Lower lobe of right lung (tissue), 2 donors: Measurements from ENCODE around the gene SSTR3. TPM values are rescaled to one million over a fixed set of nuclear protein-coding genes. Genes with fewer than 3 reads are reported as not detected.

Experiments
- ATAC-seq, 2 donors: fragments of 200-7000 bp; cut with Tn5 transposase; one replicate each; pipeline ENCODE4 v1.9.1; 2020 to 2022; ENCODE audit warnings: mild to moderate bottlenecking in 2 of 2, moderate library complexity in 2 of 2
- DNase-seq: peaks from one replicate; pipeline ENCODE4 v3.0.0-alpha.2; 2020
- H3K27ac ChIP-seq: fragments of 200-600 bp; one replicate; pipeline ENCODE4 v1.8.0; 2022
- H3K27me3 ChIP-seq: fragments of 200-600 bp; one replicate; pipeline ENCODE4 v1.8.0; 2022; ENCODE audit warnings: low read depth
- H3K36me3 ChIP-seq: fragments of 200-600 bp; one replicate; pipeline ENCODE4 v1.8.0; 2022; ENCODE audit warnings: mild to moderate bottlenecking
- H3K4me1 ChIP-seq: fragments of 200-600 bp; one replicate; pipeline ENCODE4 v1.8.0; 2022
- H3K4me3 ChIP-seq: fragments of 200-600 bp; one replicate; pipeline ENCODE4 v1.8.0; 2022; ENCODE audit warnings: mild to moderate bottlenecking
- H3K9me3 ChIP-seq: fragments of 200-600 bp; one replicate; pipeline ENCODE4 v1.8.0; 2022
- intact Hi-C: fragments of 100-400 bp; cut with DNase I; formaldehyde crosslinking; loops from one replicate; pipeline ENCODE4 v1.11.0; 2022
- total RNA-seq: library from RNA; stranded (reverse); fragmentation: NEBNext Ultra II Directional; extraction: Animal tissue kit (Norgen Biotek cat#: 25700); gene quantifications from one replicate; pipeline ENCODE4 v1.2.1, GENCODE V29; 2021
- TF ChIP-seq, protein P1 (sequence below): fragments of 200-600 bp; IDR thresholded peaks from one replicate; pipeline ENCODE4 v1.8.0; 2022; ENCODE audit warnings: antibody characterized with exemption, mild to moderate bottlenecking
- donor health status: DM: no; HTN: yes; CAD: no; lungs with severe emphysema.

SSTR3 gene
- total RNA-seq, 1 donor from 2014 or later = not detected

DNA sequence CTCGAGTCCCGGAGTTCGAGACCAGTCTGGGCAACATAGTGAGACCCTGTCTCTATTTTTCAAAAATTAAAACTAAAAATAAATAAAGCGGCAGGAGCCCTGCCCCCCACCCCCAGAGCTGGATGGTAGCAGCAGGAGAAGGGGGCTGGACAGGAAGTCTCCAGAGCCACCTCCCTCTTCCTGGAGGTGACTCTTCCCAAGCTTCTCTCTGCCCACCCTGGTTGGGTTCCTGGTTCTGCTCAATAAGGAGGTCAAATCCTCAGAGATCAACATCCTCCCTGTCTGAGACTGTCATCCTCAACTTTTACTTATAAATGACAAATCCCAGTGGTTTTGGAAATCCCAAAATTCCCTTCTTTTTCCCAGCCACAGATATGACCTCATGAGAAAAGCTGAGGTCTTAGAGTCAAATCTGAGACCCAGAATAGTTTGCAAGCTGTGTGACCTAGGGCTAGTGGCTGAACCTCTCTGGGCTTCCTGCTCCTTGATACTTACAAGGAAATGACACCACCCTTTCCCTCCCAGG, 25.2 kb downstream of the SSTR3 start:
- peak overlapping the region; percentile 51 for H3K4me3 ChIP-seq
- peak overlapping the region; percentile 87 for H3K27ac ChIP-seq
- H3K36me3 ChIP-seq = peaks cover 1% of the 10 kb centered on the region
- ATAC-seq = no peak
- intact Hi-C loops = no loop called here
- peak; percentile 34 for DNase-seq
- H3K4me1 ChIP-seq = peaks cover 56% of the 10 kb centered on the region
- no peaks in the 10 kb centered on the region for H3K27me3 ChIP-seq
- H3K9me3 ChIP-seq = no peaks in the 10 kb centered on the region
- TF ChIP-seq, protein P1, sequence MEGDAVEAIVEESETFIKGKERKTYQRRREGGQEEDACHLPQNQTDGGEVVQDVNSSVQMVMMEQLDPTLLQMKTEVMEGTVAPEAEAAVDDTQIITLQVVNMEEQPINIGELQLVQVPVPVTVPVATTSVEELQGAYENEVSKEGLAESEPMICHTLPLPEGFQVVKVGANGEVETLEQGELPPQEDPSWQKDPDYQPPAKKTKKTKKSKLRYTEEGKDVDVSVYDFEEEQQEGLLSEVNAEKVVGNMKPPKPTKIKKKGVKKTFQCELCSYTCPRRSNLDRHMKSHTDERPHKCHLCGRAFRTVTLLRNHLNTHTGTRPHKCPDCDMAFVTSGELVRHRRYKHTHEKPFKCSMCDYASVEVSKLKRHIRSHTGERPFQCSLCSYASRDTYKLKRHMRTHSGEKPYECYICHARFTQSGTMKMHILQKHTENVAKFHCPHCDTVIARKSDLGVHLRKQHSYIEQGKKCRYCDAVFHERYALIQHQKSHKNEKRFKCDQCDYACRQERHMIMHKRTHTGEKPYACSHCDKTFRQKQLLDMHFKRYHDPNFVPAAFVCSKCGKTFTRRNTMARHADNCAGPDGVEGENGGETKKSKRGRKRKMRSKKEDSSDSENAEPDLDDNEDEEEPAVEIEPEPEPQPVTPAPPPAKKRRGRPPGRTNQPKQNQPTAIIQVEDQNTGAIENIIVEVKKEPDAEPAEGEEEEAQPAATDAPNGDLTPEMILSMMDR = no peak

DNA sequence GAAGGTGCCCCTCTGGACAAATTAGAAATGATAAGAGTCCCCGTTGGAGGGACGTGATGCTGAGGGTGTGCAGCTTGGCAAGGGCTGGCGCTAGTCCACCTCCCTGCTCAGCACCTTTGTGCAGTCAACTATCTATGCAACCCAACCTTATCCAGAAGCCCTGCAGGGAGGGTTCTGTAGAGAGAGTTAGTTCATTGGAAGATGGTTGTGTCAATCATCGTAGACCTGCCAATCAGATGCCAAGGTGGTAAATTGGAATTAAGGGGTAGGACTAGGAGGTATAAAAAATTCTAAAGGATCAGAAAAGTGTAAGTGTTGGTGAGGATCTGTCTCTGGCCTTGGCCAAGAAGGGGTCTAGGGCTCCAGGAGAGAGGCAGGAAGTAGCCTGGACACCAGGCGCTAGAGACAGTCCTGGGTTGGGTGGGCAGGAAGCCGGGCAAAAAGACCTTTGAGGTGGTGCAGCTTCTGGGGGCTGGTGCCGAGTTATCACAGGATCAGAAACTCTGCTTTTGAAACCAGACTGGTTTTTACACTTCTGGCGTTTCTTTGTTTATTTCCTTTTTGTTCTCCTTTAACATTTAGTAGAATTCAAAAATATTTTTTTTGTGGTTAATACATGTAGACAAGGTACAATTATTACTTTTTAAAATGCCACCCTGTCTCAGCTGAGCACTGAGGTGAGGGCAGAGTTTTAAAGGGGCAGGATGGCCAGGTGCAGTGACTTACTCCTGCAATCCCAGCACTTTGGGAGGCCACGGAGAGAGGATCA, 25.9 kb downstream of the SSTR3 start:
- H3K27ac ChIP-seq = peak overlapping the region; percentile 87
- intact Hi-C loops = no loop called here
- peaks cover 7% of the 10 kb centered on the region for H3K36me3 ChIP-seq
- H3K4me3 ChIP-seq = peak overlapping the region; percentile 51
- ATAC-seq (peak; percentile 18 to 54), DNase-seq (peak; percentile 26)
- peaks cover 56% of the 10 kb centered on the region for H3K4me1 ChIP-seq
- H3K9me3 ChIP-seq = no peaks in the 10 kb centered on the region
- H3K27me3 ChIP-seq = no peaks in the 10 kb centered on the region
- TF ChIP-seq, protein P1 = no peak

DNA sequence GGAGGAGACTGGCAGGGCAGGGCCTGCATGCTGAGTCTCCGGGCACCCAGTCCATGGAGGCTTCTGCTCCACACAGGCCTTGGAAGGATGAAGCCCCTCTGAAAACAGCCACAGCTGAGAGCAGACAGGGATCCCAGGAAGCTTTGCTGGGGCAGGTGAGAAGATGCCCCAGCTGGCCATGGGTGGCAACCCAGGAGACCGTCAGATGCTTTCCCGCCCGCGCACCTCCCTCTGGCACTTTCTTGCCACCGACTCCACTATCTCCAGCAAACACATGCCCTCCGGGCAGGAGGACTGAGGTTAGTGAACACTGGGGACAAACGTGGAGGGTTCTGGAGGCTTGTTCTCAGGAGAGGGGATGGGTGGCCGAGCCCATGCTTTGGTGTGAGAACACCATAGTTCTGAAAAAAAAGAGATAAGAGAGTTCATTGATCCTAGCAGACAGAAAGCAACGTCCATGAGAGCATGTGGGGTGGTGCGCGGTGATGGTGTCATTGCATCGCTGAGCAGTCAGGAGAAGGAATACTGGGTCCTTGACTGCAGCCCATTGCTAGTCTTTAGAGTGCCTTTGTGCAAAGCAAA, 26.5 kb downstream of the SSTR3 start:
- TF ChIP-seq, protein P1 = no peak
- no peak overlapping the region for H3K4me3 ChIP-seq
- DNase-seq = peak; percentile 28
- intact Hi-C loops = no loop called here
- no peak for ATAC-seq
- H3K4me1 ChIP-seq = peaks cover 56% of the 10 kb centered on the region
- H3K9me3 ChIP-seq = no peaks in the 10 kb centered on the region
- peaks cover 7% of the 10 kb centered on the region for H3K36me3 ChIP-seq
- H3K27ac ChIP-seq = peak overlapping the region; percentile 87
- H3K27me3 ChIP-seq = no peaks in the 10 kb centered on the region

DNA sequence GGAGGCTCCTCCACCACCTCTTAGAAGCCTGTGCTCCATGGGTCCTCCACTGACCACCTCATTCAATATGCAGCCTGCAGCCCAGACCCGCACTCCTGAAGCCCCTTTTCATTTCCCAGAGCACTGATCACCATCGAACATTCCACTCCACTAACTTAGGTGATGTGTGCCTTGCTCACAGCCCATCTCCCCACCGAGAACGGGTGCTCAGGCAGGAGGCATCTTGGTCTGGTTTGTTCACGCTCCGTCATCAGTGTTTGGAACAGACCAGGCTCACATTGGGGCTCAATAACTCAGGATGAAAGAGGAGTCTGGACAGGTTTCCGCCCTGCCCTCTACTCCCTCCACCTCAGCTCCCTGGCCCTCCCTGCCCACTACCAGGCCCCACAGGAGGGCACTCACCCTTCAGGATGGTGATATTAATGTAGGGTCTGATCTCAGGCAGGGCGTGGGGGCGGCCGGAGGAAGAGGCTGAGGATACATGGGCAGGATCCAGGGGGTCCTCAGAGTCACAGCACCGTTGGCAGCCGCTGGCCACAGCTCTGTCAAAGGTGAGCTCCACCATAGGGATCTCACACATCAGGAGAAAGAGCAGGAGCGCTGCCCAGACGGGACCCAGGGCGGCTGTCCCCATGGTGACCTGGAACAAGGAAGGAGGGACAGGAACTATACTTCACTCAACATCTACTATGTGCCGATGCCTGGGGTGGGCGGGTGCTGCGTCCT, 27.3 kb downstream of the SSTR3 start:
- H3K27me3 ChIP-seq = no peaks in the 10 kb centered on the region
- peak overlapping the region; percentile 36 for H3K27ac ChIP-seq
- peaks cover 7% of the 10 kb centered on the region for H3K36me3 ChIP-seq
- peaks cover 58% of the 10 kb centered on the region for H3K4me1 ChIP-seq
- intact Hi-C loops = no loop called here
- TF ChIP-seq, protein P1 = no peak
- H3K4me3 ChIP-seq = no peak overlapping the region
- ATAC-seq (no peak), DNase-seq (peak; percentile 28)
- no peaks in the 10 kb centered on the region for H3K9me3 ChIP-seq

DNA sequence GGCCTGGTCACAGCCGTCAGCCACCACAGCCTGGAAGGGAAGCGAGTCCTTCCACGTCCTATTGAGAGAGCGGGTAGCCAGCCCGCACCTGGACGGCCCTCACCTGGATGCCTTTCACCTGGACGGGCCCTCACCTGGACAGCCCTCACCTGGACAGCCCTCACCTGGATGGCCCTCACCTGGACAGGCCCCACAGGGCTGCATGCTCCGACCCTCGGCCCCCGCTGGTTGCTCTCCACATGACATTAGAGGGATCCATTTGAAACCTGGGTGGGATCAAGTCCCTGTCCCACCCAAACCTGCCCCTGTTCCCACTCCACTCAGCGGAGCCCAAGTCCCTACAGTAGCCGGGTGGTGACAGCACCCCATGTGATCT, 27.9 kb downstream of the SSTR3 start:
- Histone ChIP-seq H3K27me3 (no peaks in the 10 kb centered on the region), H3K4me3 (no peak overlapping the region), H3K9me3 (no peaks in the 10 kb centered on the region), H3K27ac (no peak overlapping the region), H3K4me1 (peaks cover 58% of the 10 kb centered on the region), H3K36me3 (peaks cover 7% of the 10 kb centered on the region)
- peak; percentile 40 for DNase-seq
- intact Hi-C loops = no loop called here
- no peak for ATAC-seq
- TF ChIP-seq, protein P1 = no peak
